HG03060 (cell line): Measurements from ENCODE around the gene KDM4B.

Experiments
- ATAC-seq: cut with Tn5 transposase; IDR thresholded peaks from one replicate; pipeline ENCODE4 v1.9.1; 2021; ENCODE audit warnings: low read depth, moderate number of reproducible peaks; ENCODE audit not compliant: unreplicated experiment

The KDM4B gene

DNA sequence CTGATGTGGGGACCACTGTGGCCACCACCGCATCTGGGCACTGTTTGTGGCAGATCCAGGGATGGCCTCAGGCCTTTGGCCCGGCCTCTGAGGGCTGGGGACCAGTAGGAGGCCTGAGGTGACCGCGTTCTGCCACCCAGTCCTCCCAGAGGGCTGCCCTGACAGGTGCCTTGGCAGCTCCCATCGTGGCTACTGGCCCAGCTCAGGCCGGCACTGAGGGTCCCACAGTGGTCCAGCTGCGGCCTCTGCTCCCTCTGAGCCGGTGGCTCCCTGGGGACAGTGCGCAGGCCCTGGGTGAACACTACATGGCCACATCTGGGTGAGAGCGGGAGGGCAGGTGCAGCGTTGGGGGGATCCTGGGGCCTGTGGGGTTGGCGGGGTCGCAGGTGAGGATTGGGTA is 61.9 kb downstream of the KDM4B start:
- ATAC-seq: no peak

DNA sequence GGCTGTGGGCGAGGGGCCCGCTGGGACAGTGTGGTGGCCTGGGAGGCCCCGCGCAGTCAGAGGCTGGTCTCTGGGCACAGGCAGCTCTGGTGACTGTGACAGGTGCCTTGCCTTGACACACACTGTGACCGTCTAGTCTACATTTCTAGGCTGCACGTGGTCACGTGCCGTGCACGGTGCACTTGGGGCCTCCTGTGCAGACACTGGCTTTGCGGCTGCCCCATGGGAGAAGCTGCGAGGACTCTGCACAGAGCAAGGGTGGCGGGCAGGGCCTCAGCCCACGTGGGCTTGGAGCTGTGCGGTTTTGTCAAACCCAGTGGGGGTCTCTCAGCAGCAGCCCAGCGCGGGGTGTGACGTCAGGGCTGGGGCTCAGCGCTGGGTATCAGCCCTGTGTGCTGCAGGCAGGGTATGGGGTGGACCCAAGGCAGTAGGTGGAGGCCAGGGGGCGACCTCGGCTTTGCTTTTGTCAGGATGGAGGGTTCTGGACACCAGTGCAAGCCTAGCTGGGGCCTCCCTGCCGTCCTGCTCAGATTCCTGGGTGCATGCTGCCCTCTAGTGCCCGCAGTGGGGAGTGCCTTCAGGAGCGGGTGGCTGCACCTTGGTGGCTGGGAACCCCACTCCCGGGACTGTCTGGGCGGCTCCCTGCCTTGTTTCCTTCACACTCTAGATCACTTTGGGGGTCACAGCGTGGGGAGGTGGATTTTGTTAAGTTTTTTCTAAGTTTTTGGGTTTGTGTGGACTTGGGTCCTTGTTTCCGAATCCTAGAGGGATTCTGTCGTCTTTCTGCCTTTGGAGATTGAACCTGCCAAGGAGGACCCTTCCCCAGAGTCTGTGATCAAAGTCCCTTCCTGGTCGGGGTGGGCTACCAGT is 62.6 kb downstream of the KDM4B start:
- ATAC-seq: no peak

DNA sequence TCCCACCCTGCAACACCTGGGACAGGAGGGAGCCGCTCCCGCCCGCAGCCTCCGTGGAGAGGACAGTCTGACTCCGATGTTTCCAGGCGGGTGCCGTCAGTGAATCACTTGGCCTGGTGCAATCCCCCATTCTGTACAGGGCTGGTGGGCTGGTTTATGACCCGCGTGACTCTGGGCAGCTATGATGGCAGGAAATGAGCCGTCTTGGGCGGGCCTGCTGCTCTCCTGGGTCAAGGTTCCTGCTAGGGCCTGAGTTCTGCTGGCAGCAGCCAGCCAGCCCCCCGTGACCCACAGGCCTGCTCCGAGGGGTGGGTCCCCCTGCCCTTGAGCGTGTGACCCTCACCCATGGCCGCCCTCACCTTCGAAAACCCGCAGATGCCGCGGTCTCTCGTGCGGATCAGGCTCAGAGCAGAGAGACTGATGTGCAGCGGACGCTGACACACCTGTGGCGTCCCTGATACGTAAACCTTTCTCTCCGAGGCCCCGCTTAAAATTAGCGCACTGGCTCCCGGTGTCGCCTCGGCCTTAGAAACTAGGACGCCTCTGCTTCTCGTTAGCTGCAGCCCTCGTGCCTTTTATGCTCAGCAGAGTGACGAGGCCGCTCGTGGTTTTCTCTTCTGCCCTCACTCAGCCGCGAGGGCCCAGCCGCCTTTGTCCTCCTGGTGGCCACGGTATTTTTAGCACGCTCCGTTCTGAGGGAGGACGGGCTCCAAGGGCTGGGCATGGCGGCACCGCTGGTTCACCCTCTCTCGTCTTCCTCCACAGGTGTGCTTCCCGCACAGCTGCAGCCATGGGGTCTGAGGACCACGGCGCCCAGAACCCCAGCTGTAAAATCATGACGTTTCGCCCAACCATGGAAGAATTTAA is 63.4 kb downstream of the KDM4B start:
- no peak for ATAC-seq

DNA sequence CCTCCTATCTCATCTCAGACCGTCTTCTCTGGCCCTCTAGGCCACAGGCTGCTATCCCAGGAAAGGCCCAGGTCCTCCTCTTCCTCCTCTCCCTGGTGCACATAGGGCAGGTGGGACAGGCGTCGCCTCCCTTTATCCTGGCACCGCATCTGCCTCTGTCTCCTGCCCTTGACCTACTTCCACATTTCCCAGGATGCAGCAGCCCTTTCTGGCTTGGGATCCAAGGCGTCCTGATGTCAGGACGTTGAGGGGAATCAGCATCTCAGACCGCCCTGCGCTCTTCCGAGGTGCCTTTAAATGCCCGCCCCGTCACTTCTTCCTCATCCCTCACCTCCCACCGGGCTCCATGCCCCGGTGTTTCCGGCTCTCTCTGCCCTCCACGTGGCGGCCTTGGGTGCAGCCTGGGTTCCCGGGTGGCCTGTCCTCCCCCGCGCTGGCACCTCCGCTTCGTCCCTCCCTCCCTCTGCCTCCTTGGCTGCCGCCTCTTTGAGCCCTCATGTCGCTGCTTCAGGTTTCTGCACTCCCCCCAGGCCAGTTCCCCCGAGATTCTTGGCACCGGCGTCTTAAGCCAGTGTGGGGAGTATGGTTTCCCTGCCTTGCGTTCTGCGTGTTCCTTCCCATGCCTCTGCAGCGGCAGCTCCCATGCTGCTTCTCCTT is 66.3 kb downstream of the KDM4B start:
- ATAC-seq: no peak

- no peak for ATAC-seq
Observed at GRCh38 chr19:5035793-5036697, 67.1 kb downstream of the KDM4B start.

GRCh38 chr19:5036698-5037563 is 68.0 kb downstream of the KDM4B start:
- no peak for ATAC-seq

DNA sequence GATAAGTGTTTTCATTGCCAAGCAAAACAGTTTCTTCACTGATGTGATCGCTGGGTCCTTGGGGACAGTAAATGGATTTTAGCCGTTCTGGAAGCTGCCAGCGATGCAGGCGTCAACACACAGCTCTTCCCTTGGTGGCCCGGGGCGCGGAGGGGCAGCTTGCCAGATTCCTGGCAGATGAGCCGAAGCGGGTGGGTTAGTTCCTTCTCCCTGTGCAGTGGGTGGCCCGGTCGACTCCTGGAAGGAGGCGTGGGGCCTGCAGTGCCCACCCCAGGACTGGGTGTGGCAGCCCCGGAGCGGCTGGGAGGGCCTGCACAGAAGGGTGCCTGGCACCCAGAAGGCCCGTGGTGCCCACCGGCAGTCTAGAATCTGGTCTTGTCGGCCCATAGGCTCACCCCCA is 69.0 kb downstream of the KDM4B start:
- ATAC-seq: no peak

GRCh38 chr19:5038631-5039271 is 69.8 kb downstream of the KDM4B start:
- ATAC-seq: no peak

DNA sequence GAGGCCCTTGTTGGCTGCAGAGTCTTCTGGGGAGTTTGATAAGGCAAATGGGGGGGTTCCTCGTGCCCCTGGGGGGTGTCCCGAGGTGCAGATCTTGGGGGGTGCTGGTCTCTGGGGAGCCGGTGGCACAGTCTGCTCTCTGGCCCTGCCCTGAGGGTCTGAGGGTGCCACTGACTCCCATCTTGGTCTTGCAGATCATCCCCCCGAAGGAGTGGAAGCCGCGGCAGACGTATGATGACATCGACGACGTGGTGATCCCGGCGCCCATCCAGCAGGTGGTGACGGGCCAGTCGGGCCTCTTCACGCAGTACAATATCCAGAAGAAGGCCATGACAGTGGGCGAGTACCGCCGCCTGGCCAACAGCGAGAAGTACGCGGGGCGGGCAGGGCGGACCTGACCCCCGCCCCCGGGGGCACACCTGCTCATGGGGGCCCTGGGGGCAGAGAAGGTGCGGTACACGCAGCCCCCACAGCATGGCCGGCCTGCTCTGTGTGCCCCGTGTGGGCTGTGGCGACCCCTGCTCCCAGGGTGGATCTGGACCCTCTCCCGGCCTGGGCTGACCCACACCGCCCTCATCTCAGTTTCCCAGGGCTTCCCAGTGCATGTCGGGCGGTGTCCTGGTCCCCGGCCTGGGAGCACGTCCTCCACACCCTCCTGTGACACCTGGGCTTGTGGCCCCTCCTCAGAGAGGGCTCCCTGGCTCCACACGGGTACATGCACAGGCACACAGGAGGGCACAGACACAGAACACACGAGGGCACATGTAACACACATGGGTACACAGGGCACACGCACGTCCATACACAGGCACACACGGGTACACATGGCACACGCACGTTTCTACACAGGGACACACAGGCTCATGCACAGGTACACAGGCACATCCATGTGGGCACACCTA is 71.0 kb downstream of the KDM4B start:
- ATAC-seq: no peak

DNA sequence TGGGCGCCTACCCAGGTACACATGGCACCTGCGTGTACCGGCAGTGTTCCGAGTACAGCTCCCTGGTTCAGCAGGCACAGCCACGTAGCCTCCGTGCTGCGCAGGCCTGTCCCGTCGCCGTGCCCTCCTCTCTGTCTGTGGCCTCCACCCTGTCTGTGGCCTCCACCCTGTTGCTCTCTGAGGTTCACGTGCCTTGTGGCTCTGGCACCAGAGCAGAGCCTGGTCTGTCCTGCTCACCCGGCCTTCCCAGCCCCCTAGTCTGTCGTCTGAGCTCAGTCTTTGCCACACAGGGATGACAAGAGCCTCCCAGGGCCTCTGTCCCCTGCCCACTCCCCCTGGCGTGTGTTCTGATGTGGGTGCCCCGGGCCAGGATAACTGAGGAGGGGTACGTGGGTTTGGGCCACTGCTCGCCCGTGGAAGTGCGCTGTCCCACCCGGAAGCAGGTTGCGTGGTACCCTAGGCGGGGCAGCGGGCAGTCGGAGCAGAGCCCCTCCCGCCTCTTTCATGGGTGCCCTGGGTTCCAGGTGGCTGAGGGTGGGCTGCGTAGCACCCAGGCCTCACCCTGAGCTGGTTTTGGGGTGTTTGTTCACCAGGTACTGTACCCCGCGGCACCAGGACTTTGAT is 71.7 kb downstream of the KDM4B start:
- ATAC-seq: no peak

DNA sequence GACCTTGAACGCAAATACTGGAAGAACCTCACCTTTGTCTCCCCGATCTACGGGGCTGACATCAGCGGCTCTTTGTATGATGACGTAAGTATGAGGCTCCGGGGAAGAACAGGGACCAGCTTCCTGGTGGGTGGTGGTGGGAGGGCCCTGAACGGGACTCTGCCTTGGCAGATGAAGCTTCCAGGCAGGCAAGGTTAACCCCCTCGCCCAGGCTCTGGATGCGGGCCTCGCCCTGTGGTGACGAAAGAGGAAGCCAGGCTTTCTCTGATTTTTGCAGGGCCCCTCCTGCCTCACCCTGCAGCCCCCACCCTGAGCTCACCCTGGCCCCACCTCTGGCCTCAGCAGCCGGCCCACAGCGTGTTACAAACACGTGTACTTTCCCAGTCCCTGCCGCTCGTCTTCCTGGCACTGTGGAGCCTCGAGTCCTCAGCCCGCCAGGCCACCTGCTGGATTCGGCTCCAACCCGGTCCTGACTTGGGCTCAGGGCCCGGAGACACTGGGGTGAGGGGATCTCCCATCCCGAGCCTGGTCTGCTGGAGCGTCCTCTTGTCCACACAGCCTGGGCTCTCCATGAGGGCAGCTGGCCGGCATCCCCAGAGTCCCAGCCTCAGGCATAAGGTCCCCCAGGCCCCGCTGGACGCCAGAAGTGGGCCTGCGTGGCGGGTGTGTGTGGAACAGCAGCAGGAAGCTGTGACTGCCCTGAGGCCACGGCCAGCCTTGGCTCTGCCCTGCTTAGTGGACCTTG is 72.4 kb downstream of the KDM4B start:
- ATAC-seq: no peak

- no peak for ATAC-seq
Observed at GRCh38 chr19:5041913-5042187, 72.9 kb downstream of the KDM4B start.

DNA sequence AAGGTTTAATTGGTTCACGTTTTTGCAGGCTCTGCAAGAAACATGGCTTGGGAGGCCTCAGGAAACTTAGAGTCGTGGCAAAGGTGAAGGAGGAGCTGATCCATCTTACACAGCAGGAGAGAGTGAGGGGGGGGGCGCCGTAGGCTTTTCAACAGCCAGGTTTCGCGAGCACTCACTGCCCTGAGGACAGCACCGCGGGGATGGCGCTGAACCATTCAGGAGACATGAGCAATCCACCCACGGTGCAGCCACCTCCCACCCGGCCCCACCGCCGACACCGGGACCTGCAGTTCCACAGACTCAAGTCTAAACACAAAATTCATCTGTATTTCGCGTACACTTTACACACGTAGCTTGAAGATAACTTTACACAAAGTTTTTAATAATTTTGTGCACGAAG is 73.6 kb downstream of the KDM4B start:
- ATAC-seq: no peak

DNA sequence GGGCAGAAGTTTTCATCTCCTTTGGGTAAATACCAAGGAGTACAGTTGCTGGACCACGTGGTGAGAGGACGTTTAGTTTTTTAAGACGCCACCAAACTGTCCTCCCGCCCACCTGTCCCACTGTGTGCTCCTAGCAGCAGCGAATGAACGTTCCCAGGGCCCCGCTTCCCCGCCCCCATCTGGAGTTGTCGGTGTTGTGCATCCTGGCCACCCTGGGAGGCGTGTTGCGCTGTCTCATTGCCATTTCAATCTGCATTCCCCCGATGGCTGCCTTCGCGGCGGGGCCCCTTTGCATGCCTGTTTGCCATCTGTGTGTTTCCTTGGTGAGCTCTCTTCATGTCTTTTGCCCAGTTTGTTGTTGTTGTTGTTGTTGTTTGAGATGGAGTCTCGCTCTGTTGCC is 76.1 kb downstream of the KDM4B start:
- ATAC-seq: no peak

- ATAC-seq: no peak
Observed at GRCh38 chr19:5045956-5046338, 77.0 kb downstream of the KDM4B start.

DNA sequence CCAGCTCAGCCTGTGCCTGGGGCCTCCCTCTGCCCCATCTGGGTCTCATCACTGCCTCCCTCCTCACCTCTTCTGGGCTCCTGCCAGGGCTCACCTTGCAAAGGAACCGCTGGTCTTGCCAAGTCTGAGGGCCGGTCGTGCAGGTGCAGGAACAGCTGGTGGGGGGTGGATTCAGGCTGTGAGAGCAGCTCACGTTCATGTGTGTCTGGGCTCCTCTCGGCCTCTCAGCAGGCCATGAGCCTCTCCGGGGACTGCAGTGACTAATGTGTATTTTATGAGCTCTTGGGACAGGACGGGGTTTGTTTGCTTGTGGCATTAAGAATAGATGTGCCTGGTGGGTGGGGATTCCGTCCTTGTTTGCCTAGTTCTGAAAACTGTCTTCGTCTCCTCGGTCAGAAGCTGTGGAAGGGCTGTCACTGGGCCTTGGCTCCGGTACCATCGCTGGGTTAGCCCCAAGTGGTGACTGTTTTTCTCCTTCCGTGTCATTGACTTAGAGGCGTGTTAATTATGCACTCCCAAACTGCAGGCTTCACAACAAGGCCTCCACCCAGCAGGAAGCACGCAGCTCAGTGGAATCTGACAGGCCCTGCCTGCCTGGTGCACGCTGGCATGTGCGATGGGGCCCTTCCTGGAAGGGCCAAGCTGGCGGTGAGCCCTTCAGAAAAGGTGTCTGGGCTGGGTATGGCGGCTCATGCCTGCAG is 77.6 kb downstream of the KDM4B start:
- ATAC-seq: no peak
